Spleen (tissue), 7 donors: ENCODE data around the gene RTL10.

Experiments
- POLR2A ChIP-seq, 3 donors: fragments of 450-650 bp; IDR thresholded peaks; one replicate each; pipeline ENCODE4 v1.5.1; 2017; ENCODE audit warnings: antibody characterized with exemption in 3 of 3, mild to moderate bottlenecking in 1 of 3
- POLR2AphosphoS5 ChIP-seq, 3 donors: sonication (generic); formaldehyde crosslinking; IDR thresholded peaks; one replicate each; pipeline ENCODE4 v1.5.1; 2017; ENCODE audit warnings: antibody characterized with exemption in 3 of 3
- TF ChIP-seq, protein P1 (sequence below), 11 experiments: fragments of 200-600 bp in 7 of 11; fragments of 450-650 bp in 4 of 11; sonication (generic) in 4 of 11; IDR thresholded peaks in 8 of 11; conservative IDR thresholded peaks in 3 of 11; 1 replicate in 7 of 11; 2 replicates in 4 of 11; pipeline versions ENCODE4 v1.4.0 to v1.8.0; 2016 to 2021; ENCODE audit warnings: antibody characterized with exemption in 11 of 11, inconsistent platforms in 4 of 11, mild to moderate bottlenecking in 1 of 11
- donor health status: DM: no; HTN: no; CAD: no; lungs with moderate emphysema.
- donor health status: DM: no; HTN: no; CAD: no.
- donor health status: DM: no; HTN: no; CAD: no.

DNA sequence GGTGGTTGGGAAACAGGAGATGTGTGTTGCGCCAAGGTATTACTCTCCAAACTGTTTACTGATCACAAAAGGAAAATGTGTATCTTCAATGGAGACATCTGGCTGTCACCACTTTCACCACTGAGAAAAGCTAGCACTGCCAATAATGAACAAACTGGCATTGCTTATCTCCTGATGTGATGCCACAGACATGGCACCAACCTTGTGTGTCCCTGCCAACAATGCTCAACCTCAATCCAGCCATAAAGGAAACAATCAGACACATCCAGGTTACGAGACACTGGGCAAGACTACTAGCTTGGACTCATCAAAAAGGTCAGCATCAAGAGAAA, 28.1 kb downstream of the RTL10 start:
- TF ChIP-seq POLR2AphosphoS5 (IDR thresholded peaks at IDR 0.05) (no peak), POLR2A (IDR thresholded peaks at IDR 0.05) (no peak)
- TF ChIP-seq, protein P1, sequence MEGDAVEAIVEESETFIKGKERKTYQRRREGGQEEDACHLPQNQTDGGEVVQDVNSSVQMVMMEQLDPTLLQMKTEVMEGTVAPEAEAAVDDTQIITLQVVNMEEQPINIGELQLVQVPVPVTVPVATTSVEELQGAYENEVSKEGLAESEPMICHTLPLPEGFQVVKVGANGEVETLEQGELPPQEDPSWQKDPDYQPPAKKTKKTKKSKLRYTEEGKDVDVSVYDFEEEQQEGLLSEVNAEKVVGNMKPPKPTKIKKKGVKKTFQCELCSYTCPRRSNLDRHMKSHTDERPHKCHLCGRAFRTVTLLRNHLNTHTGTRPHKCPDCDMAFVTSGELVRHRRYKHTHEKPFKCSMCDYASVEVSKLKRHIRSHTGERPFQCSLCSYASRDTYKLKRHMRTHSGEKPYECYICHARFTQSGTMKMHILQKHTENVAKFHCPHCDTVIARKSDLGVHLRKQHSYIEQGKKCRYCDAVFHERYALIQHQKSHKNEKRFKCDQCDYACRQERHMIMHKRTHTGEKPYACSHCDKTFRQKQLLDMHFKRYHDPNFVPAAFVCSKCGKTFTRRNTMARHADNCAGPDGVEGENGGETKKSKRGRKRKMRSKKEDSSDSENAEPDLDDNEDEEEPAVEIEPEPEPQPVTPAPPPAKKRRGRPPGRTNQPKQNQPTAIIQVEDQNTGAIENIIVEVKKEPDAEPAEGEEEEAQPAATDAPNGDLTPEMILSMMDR (IDR thresholded peaks at IDR 0.05 in 8 of 11, conservative IDR thresholded peaks at IDR 0.05 in 3 of 11): no peak
